ENCODE results near the gene YPEL5. TPM values are rescaled to one million over a fixed set of nuclear protein-coding genes. Genes with fewer than 3 reads are reported as not detected.

Gene YPEL5
- total and polyA plus RNA-seq, 12 donors: 35.5 to 88.8 (median 68.3) TPM

DNA sequence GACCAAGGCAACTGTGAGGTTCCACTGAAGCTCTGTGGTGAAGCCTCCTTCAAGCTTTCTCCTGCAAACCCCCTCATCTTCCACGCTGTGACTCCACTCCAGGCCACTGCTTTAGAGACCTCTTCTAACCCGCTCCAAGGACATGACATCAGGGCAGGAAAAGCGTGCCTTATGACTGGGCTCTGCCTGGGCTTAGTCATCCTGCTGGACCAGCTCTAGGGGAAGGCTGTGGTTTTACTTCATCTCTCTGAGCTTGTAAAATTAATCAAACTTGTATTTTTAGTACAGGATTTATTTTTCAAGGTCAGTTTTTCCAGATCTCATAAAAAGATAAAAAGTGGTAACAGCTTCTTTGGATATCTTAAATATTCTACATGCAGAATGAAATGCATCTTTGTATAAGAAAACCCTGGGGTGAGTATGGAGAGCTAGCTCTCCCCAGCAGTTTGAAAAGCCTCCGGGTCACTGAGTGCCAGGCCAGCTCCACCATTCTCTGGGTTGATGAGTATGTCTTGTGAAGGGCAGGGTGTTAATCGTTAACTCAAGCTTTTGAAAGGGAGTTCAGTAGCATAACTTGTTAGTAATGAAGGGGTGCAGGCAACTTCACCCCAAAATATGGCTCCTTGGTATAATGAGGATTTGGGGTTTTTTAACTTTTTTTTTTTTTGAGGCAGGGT is 33.1 kb upstream of the YPEL5 start:
- Histone ChIP-seq H3K27ac (no peak overlapping the region), H3K4me3 (no peak overlapping the region), H3K27me3 (no peaks in the 10 kb centered on the region), H3K4me1 (peaks cover 0 to 8% (median 0%) of the 10 kb centered on the region in 9 donors), H3K9me3 (no peaks in the 10 kb centered on the region), H3K36me3 (no peaks in the 10 kb centered on the region)
- TF ChIP-seq, protein P1, sequence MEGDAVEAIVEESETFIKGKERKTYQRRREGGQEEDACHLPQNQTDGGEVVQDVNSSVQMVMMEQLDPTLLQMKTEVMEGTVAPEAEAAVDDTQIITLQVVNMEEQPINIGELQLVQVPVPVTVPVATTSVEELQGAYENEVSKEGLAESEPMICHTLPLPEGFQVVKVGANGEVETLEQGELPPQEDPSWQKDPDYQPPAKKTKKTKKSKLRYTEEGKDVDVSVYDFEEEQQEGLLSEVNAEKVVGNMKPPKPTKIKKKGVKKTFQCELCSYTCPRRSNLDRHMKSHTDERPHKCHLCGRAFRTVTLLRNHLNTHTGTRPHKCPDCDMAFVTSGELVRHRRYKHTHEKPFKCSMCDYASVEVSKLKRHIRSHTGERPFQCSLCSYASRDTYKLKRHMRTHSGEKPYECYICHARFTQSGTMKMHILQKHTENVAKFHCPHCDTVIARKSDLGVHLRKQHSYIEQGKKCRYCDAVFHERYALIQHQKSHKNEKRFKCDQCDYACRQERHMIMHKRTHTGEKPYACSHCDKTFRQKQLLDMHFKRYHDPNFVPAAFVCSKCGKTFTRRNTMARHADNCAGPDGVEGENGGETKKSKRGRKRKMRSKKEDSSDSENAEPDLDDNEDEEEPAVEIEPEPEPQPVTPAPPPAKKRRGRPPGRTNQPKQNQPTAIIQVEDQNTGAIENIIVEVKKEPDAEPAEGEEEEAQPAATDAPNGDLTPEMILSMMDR (IDR thresholded peaks at IDR 0.05): no peak
- intact Hi-C loops (cut with DNase I): loop anchor here in 5 of 10 donors (2.0 kb wide), 2 partner anchors 21 to 23 kb away; no protein-coding TSS in a partner anchor
- DNase-seq (no peak), ATAC-seq (peak in 2 of 8 donors; percentile 31 to 62)
- 80 to 82% methylated on average over 5 of the region's 5 CpGs for whole genome bisulfite sequencing, 2 donors

DNA sequence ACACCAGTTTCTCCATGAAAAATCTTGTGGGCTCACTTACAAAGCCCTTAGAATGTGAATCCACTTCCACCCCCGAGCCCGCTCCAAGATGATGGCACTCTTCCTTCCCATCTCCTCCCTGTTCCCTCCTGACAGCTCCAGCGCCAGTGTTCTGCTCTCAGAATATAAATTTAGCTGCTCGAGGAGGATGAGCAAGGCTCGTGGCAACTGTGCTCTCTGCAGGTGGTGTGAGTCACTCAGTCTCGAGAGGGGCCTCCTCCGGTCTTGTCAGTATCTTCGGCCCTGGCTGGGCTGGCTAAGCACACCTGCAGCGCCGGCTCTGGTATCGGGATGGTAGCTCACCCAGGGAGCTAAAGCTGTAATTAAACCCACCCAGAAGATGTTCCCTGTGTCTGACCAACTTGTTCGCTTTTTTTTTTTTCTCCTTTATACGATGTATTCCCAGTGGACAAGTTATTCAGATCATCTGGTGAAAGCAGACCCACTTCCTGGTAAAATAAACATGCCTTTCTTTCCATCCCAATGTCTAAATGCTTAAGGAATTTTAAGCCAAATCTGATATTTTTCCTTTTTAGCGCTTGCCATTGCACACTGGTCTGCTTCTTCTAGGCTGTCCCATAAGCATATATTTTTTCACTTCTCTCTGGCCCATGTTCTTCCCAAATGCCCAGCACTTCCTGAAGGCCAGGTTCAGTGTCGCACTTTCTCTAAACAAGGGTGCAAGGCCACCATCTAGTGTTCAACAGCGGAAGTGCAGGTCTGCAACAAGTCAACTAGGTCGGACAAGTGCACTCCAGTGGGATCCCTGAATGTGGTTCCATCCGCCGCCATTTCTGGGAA is 31.4 kb upstream of the YPEL5 start:
- WGBS, 2 donors: 48% methylated on average over 19 of the region's 19 CpGs
- peak; percentile 77 to 88 (median 82) for ATAC-seq
- Histone ChIP-seq H3K4me1 (peaks cover 0 to 8% (median 0%) of the 10 kb centered on the region in 9 donors), H3K27me3 (peaks cover 0 to 2% (median 0%) of the 10 kb centered on the region in 7 donors), H3K27ac (no peak overlapping the region), H3K4me3 (no peak overlapping the region), H3K36me3 (no peaks in the 10 kb centered on the region), H3K9me3 (no peaks in the 10 kb centered on the region)
- intact Hi-C loops (cut with DNase I): loop anchor here in 6 of 10 donors (1.0 to 5.0 kb wide), 4 partner anchors 23 to 193 kb away; partner anchors contain the start of gene ALK (in 1 of the 6)
- TF ChIP-seq, protein P1 (IDR thresholded peaks at IDR 0.05): peak; percentile 74 to 95 (median 91)
- DNase-seq: peak; percentile 72 to 82

DNA sequence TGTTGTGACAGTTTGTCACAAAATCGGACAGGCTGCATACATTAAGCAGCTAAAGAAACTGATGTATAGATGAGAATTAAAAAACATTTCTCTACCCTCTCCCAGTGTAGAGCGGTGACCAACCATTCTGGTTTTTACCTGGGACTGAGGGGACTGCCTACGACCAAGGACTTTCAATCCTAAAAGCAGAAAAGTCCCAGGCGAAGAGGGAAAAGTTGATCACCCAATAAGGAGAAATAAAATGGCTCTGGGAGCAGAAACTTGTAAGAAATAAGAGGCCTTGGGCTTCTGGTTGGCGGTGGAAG is 30.9 kb upstream of the YPEL5 start:
- DNase-seq (no peak), ATAC-seq (peak in 1 of 8 donors; percentile 7)
- Histone ChIP-seq H3K36me3 (no peaks in the 10 kb centered on the region), H3K27ac (no peak overlapping the region), H3K9me3 (no peaks in the 10 kb centered on the region), H3K27me3 (peaks cover 0 to 8% (median 0%) of the 10 kb centered on the region in 7 donors), H3K4me3 (no peak overlapping the region), H3K4me1 (peaks cover 0 to 8% (median 0%) of the 10 kb centered on the region in 9 donors)
- 67 to 77% methylated on average over 5 of the region's 5 CpGs for WGBS, 2 donors
- TF ChIP-seq, protein P1 (IDR thresholded peaks at IDR 0.05): peak in 2 of 9 donors; percentile 5 to 10
- intact Hi-C loops (cut with DNase I): loop anchor here in 6 of 10 donors (1.0 to 5.0 kb wide), 4 partner anchors 23 to 194 kb away; partner anchors contain the start of gene ALK (in 1 of the 6)

DNA sequence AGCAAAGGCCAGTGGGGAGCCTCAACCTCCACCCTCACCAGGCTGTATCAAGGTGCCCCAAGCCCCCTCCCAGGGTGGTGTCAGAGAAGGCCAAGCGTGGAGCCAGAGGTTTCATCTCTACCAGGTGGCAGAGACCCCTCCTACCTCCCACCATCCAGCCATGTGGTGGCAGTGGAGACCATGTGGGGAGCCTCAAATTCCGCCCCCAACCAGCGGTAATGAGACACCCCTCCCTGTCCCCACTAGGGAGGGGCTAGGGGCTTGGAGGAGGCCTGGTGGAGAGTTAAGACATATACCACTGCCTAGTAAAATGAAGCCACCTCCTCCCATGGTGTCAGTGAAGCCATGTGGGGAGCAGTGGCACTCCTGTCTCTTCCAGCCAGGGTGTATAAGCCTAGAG is 24.4 kb upstream of the YPEL5 start:
- Histone ChIP-seq H3K27ac (no peak overlapping the region), H3K27me3 (peaks cover 0 to 10% (median 3%) of the 10 kb centered on the region in 7 donors), H3K4me3 (no peak overlapping the region), H3K4me1 (no peaks in the 10 kb centered on the region), H3K36me3 (no peaks in the 10 kb centered on the region), H3K9me3 (peaks cover 0 to 9% (median 0%) of the 10 kb centered on the region in 11 donors)
- TF ChIP-seq, protein P1 (IDR thresholded peaks at IDR 0.05): no peak
- ATAC-seq: peak in 1 of 8 donors; percentile 38
- intact Hi-C loops (cut with DNase I): no loop called here
- 81 to 85% methylated on average over 3 of the region's 3 CpGs for WGBS, 2 donors
- DNase-seq: no peak

Data from heart right ventricle (tissue), 16 donors.